GM19324 (cell line): ENCODE data around the gene DUSP6.

Experiments
- ATAC-seq: cut with Tn5 transposase; IDR thresholded peaks from one replicate; pipeline ENCODE4 v1.9.1; 2021; ENCODE audit warnings: mild to moderate bottlenecking, moderate library complexity; ENCODE audit not compliant: unreplicated experiment, low FRiP score

Gene DUSP6

DNA sequence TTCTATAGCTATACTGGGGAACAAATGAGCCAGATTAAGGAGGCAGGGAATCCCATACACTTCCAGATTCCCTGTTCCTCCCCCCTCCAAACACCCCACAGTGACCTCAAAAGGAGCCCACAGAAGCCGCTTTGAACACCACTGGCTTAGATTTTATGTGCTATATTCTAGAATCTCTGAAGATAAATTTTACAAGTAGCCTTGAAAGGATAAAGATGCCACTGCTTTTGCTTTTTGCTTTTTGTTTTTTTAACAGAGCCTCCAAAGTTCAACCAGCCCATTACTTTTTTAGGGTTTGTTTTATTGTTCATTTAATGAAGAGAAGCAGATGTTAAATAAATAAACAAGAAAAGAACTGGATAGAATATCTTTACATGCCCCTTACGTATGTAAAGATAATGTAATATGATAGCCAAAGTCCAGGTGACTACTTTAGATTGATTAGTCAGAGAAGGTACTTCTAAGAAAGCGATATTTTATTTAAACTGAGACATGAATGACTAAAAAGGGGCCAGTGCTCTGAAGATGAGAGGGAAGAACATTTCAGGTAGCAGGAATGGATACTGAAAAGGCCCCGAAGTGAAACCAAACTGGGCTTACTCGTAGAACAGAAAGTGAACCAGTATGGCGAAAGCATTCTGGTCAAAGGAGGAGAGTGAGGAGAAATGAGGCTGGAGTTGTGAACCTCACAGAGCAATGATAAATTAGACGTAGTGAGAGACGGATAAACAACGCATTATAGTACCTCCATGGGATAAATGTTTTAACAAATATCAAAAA is 44.6 kb downstream of the DUSP6 start:
- no peak for ATAC-seq

GRCh38 chr12:89306827-89307473 is 45.4 kb downstream of the DUSP6 start:
- ATAC-seq = no peak

- no peak for ATAC-seq
Observed at GRCh38 chr12:89305373-89305772, 46.9 kb downstream of the DUSP6 start.

DNA sequence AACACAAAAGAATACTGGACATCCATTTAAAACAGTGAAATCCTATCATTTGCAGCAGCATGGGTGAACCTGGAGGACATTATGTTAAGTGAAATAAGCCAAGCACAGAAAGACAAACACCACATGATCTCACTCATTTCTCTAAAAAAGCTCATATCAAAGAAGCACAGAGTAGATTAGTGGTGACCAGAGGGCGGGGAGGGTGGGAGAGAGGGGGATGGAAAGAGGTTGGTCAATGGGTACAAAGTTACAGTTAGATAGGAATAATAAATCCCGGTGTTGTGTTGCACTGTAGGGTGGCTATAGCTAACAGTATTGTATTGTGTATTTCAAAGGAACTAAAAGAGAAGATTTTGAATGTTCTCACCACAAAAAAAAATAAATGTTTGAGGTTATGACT is 52.4 kb downstream of the DUSP6 start:
- ATAC-seq = no peak

GRCh38 chr12:89299417-89299816 is 52.9 kb downstream of the DUSP6 start:
- ATAC-seq = no peak
